Bronchial epithelial cell (primary cell): ENCODE results near the gene SLC12A8. TPM values are rescaled to one million over a fixed set of nuclear protein-coding genes. Genes with fewer than 3 reads are reported as not detected.

Experiments
- DNase-seq: peaks from one replicate; pipeline ENCODE4 v3.0.0-alpha.2; 2010; ENCODE audit warnings: low read depth
- FAIRE-seq: peaks from 2 replicates; lab custom pipeline; 2011; peaks lifted over from hg19 to GRCh38; lab: Jason Lieb, UNC
- H3K27me3 ChIP-seq: 2 replicates; pipeline ENCODE4 v1.5.1; 2011; ENCODE audit warnings: low read length; ENCODE audit not compliant: control insufficient read depth, insufficient read depth
- H3K36me3 ChIP-seq: 2 replicates; pipeline ENCODE4 v1.5.1; 2011; ENCODE audit warnings: low read length; ENCODE audit not compliant: control insufficient read depth, insufficient read depth
- H3K4me3 ChIP-seq: 2 replicates; pipeline ENCODE4 v1.5.1; 2011; ENCODE audit warnings: mild to moderate bottlenecking, low read depth, low read length, control low read depth
- CTCF ChIP-seq: IDR thresholded peaks from 2 replicates; pipeline ENCODE4 v1.5.1; 2011; ENCODE audit warnings: mild to moderate bottlenecking, moderate library complexity, low read length, control low read depth, inconsistent platforms; ENCODE audit not compliant: insufficient read depth, severe bottlenecking
- total RNA-seq: library from RNA; depleted of rRNA; stranded (reverse); fragments of >200 nt; gene quantifications from 2 replicates; pipeline ENCODE4 v1.2.1, GENCODE V29; 2014

Gene SLC12A8
- total RNA-seq, 1 donor from 2014 or later = 19.2 TPM

- TF ChIP-seq CTCF = no peak
- DNase-seq (no peak), FAIRE-seq (no peak)
- H3K36me3 ChIP-seq = no peaks in the 10 kb centered on the region
- H3K4me3 ChIP-seq = no peak overlapping the region
- no peaks in the 10 kb centered on the region for H3K27me3 ChIP-seq
These were observed 2.2 kb upstream of the SLC12A8 start for GRCh38 chr3:125214738-125215137.

- Histone ChIP-seq H3K27me3 (no peaks in the 10 kb centered on the region), H3K4me3 (no peak overlapping the region), H3K36me3 (no peaks in the 10 kb centered on the region)
- FAIRE-seq = no peak
- no peak for TF ChIP-seq CTCF
- DNase-seq = no peak
These were observed 1.5 kb upstream of the SLC12A8 start for GRCh38 chr3:125213946-125214542.

GRCh38 chr3:125213364-125213755, 812 bp upstream of the SLC12A8 start:
- Histone ChIP-seq H3K36me3 (no peaks in the 10 kb centered on the region), H3K27me3 (no peaks in the 10 kb centered on the region), H3K4me3 (no peak overlapping the region)
- DNase-seq (no peak), FAIRE-seq (no peak)
- no peak for TF ChIP-seq CTCF

GRCh38 chr3:125212091-125212508, 448 bp downstream of the SLC12A8 start:
- Histone ChIP-seq H3K4me3 (peak overlapping the region; percentile 77), H3K27me3 (no peaks in the 10 kb centered on the region), H3K36me3 (no peaks in the 10 kb centered on the region)
- no peak for TF ChIP-seq CTCF
- no peak for FAIRE-seq
- DNase-seq = no peak

- H3K36me3 ChIP-seq = no peaks in the 10 kb centered on the region
- no peak for TF ChIP-seq CTCF
- H3K4me3 ChIP-seq = peak overlapping the region; percentile 77
- no peaks in the 10 kb centered on the region for H3K27me3 ChIP-seq
- FAIRE-seq (no peak), DNase-seq (no peak)
These were observed 941 bp downstream of the SLC12A8 start for GRCh38 chr3:125211523-125212090.
